Activated CD4-positive, alpha-beta T cell treated with anti-CD3 and anti-CD28 coated beads, Interleukin-2, amount 50 U/mL, for 24 hours (primary cell): ENCODE results near the gene SYTL1.

Experiments
- DNase-seq, 2 donors: peaks; one replicate each; pipeline ENCODE4 v3.0.0-alpha.2; 2020; ENCODE audit warnings: low read depth in 1 of 2, low spot score in 1 of 2

The SYTL1 gene

DNA sequence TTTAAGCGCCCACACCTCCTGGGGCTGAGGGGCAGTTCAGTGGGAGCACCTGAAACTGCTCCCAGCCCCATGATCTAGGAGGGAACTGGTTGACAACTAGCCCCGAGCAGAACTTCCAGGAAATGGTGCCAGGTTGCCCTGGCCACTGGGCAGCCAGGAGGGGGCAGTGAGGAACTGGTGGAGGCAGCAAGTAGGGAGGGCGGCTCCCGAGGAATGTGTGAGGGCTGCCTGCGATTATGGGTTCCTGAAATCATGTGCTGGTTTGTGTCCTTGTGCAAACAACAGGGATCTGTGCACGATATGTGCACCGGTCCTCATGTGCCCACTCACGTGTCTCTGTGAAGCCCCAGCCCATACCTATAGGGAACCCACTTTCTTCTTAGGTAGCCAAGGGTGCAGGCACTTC is 60.5 kb downstream of the SYTL1 start:
- DNase-seq: no peak

DNA sequence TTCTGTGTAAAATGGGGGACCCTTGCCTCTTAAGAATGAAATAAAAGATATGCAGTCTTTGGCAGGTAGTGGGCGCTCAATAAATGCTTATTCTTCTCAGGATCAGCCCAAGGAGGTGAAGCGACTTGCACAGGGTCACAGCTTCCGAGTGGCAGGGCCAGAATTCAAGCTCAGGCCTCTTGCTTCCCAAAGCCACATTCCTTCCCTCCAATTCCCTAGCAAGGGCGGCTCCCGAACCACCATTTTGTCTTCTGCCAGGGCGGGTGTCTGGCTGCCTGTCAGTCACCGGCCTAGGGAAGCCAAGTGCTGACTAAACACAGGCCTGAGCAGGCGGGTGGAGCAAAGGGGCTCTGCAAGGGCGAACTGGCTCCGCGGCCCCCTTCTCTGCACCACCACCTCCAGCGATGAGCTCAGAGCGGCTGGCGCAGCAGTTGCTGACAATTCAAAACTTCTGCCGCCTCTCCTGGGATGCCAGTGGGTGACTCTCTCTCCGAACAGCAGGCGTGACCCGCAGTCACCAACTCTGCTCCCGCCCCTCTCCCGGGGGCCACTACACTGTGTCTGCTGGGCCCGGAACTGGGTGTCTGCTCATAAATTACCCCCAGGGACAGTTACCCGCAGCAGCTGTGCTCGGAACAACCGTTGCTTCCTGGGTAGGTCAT is 61.4 kb downstream of the SYTL1 start:
- no peak for DNase-seq
